Stomach (tissue), 9 donors: ENCODE data around the gene CD300LF. TPM values are rescaled to one million over a fixed set of nuclear protein-coding genes. Genes with fewer than 3 reads are reported as not detected.
A peak's percentile ranks its signal among the peaks of the same experiment; 100 is the strongest.

Source experiments
- DNase-seq, 2 donors: peaks; one replicate each; pipeline versions ENCODE4 v3.0.0 to v3.0.0-alpha.2; 2013 to 2019
- H3K27ac ChIP-seq, 5 donors: fragments of 200-600 bp in 4 of 5; sonication (generic) in 4 of 5; one replicate each; pipeline ENCODE4 v1.5.1; 2013 to 2019; ENCODE audit warnings: mild to moderate bottlenecking in 1 of 5, moderate library complexity in 1 of 5
- H3K27me3 ChIP-seq, 3 donors: fragments of 200-600 bp; sonication (generic); one replicate each; pipeline ENCODE4 v1.5.1; 2017 to 2019; ENCODE audit warnings: mixed run types in 1 of 3
- H3K36me3 ChIP-seq, 4 donors: fragments of 200-600 bp; sonication (generic); 1 replicate in 3 of 4; 2 replicates in 1 of 4; pipeline ENCODE4 v1.5.1; 2016 to 2019
- H3K4me1 ChIP-seq, 4 donors: fragments of 200-600 bp; sonication (generic); one replicate each; pipeline ENCODE4 v1.5.1; 2016 to 2019
- H3K4me3 ChIP-seq, 4 donors: fragments of 200-600 bp; sonication (generic) in 3 of 4; one replicate each; pipeline ENCODE4 v1.5.1; 2016 to 2019; ENCODE audit warnings: mild to moderate bottlenecking in 1 of 4
- H3K9me3 ChIP-seq, 4 donors: fragments of 200-600 bp; sonication (generic); one replicate each; pipeline ENCODE4 v1.5.1; 2016 to 2019
- CTCF ChIP-seq, 7 experiments: fragments of 450-650 bp in 4 of 7; fragments of 200-600 bp in 3 of 7; sonication (generic) in 3 of 7; IDR thresholded peaks; one replicate each; pipeline ENCODE4 v1.5.1; 2016 to 2019; ENCODE audit warnings: antibody characterized with exemption in 7 of 7, control low read depth in 2 of 7, mild to moderate bottlenecking in 1 of 7
- EP300 ChIP-seq: sonication (generic); formaldehyde crosslinking; IDR thresholded peaks from one replicate; pipeline ENCODE4 v1.6.1; 2017; ENCODE audit warnings: antibody characterized with exemption
- POLR2A ChIP-seq, 4 donors: fragments of 450-650 bp; IDR thresholded peaks; one replicate each; pipeline ENCODE4 v1.6.1; 2016; ENCODE audit warnings: antibody characterized with exemption in 4 of 4, control low read depth in 2 of 4, mild to moderate bottlenecking in 1 of 4, moderate library complexity in 1 of 4
- POLR2AphosphoS5 ChIP-seq, 3 donors: sonication (generic); formaldehyde crosslinking; IDR thresholded peaks; one replicate each; pipeline ENCODE4 v1.6.1; 2016; ENCODE audit warnings: antibody characterized with exemption in 3 of 3
- WGBS, 5 donors: extraction: QIAGEN DNeasy Blood & Tissue Kit in 3 of 5; methylation state at CpG; one replicate each; pipeline versions ENCODE4 v1.1.5 to v1.1.7; 2013 to 2018; 5-methylcytosine and 5-hydroxymethylcytosine counted together
- intact Hi-C: fragments of 100-400 bp; cut with DNase I; formaldehyde crosslinking; loops from one replicate; pipeline ENCODE4 v1.15.1; 2023; ENCODE audit warnings: low total_unique reads
- polyA plus RNA-seq, 3 donors: library from polyadenylated mRNA; stranded (reverse); fragments of 200-250 nt; gene quantifications; one replicate each; pipeline ENCODE4 v1.2.3, GENCODE V29; 2013
- total RNA-seq, 5 donors: library from RNA; depleted of rRNA; stranded (reverse); fragments of >200 nt; gene quantifications; one replicate each; pipeline versions ENCODE4 v1.1.0 to v1.2.3, GENCODE V29; 2014 to 2016
- donor health status: healthy with polysubstance abuse.
- donor health status: Bipolar disorder and iron deficiency.
- donor health status: healthy.

The CD300LF gene
- total and polyA plus RNA-seq, 8 donors: 0.75 to 3.9 (median 0.95) TPM; not detected in 5

GRCh38 chr17:74746376-74746775 is 33.7 kb upstream of the CD300LF start:
- intact Hi-C loops: no loop called here
- TF ChIP-seq POLR2AphosphoS5 (IDR thresholded peaks at IDR 0.05) (no peak), CTCF (IDR thresholded peaks at IDR 0.05) (no peak), POLR2A (IDR thresholded peaks at IDR 0.05) (no peak), EP300 (no peak)
- 65 to 81% (median 67%) methylated on average over 5 of the region's 5 CpGs for WGBS, 5 donors
- Histone ChIP-seq H3K36me3 (no peaks in the 10 kb centered on the region), H3K27ac (peak overlapping the region in 3 of 5 donors; percentile 91 to 94 (median 92)), H3K4me1 (peaks cover 30 to 85% (median 76%) of the 10 kb centered on the region in 4 donors), H3K4me3 (no peak overlapping the region), H3K27me3 (peaks cover 0 to 9% (median 0%) of the 10 kb centered on the region in 3 donors), H3K9me3 (no peaks in the 10 kb centered on the region)
- DNase-seq: peak in 1 of 2 donors; percentile 14

GRCh38 chr17:74745548-74746177 is 32.9 kb upstream of the CD300LF start:
- Histone ChIP-seq H3K4me1 (peaks cover 23 to 85% (median 69%) of the 10 kb centered on the region in 4 donors), H3K27ac (peak overlapping the region in 4 of 5 donors; percentile 11 to 91 (median 80)), H3K4me3 (no peak overlapping the region), H3K9me3 (no peaks in the 10 kb centered on the region), H3K27me3 (peaks cover 0 to 16% (median 0%) of the 10 kb centered on the region in 3 donors), H3K36me3 (no peaks in the 10 kb centered on the region)
- intact Hi-C loops: no loop called here
- 80 to 93% (median 93%) methylated on average over 8 of the region's 8 CpGs for WGBS, 5 donors
- peak in 1 of 2 donors; percentile 9 for DNase-seq
- no peak for TF ChIP-seq EP300
- TF ChIP-seq POLR2A (IDR thresholded peaks at IDR 0.05): no peak
- TF ChIP-seq CTCF (IDR thresholded peaks at IDR 0.05): no peak
- no peak for TF ChIP-seq POLR2AphosphoS5 (IDR thresholded peaks at IDR 0.05)

- TF ChIP-seq CTCF (IDR thresholded peaks at IDR 0.05): peak in 6 of 7 experiments; percentile 97 to 100 (median 100)
- TF ChIP-seq POLR2AphosphoS5 (IDR thresholded peaks at IDR 0.05): peak in 2 of 3 donors; percentile 56 to 88
- TF ChIP-seq EP300: no peak
These were observed 32.2 kb upstream of the CD300LF start for GRCh38 chr17:74744714-74745547.

GRCh38 chr17:74744349-74744713 is 31.6 kb upstream of the CD300LF start:
- TF ChIP-seq CTCF (IDR thresholded peaks at IDR 0.05) (no peak), EP300 (no peak), POLR2AphosphoS5 (IDR thresholded peaks at IDR 0.05) (no peak), POLR2A (IDR thresholded peaks at IDR 0.05) (no peak)
- H3K9me3 ChIP-seq: no peaks in the 10 kb centered on the region
- intact Hi-C loops: loop anchor here (5.0 kb wide), 1 partner anchor 118 kb away; no protein-coding TSS in a partner anchor
- no peak overlapping the region for H3K4me3 ChIP-seq
- H3K27me3 ChIP-seq: peaks cover 0 to 28% (median 8%) of the 10 kb centered on the region in 3 donors
- DNase-seq: no peak
- H3K27ac ChIP-seq: peak overlapping the region in 4 of 5 donors; percentile 74 to 82 (median 79)
- peaks cover 17 to 85% (median 57%) of the 10 kb centered on the region in 4 donors for H3K4me1 ChIP-seq
- WGBS, 5 donors: 20 to 53% (median 48%) methylated on average over 1 to 2 of the region's 2 CpGs
- H3K36me3 ChIP-seq: no peaks in the 10 kb centered on the region

More at GRCh38 chr17:74744714-74745547, 32.2 kb upstream of the CD300LF start:
- no peaks in the 10 kb centered on the region for H3K36me3 ChIP-seq
- H3K9me3 ChIP-seq: no peaks in the 10 kb centered on the region
- peak overlapping the region; percentile 24 to 29 (median 28) for H3K4me3 ChIP-seq
- H3K4me1 ChIP-seq: peaks cover 17 to 85% (median 62%) of the 10 kb centered on the region in 4 donors
- peak; percentile 89 to 96 for DNase-seq
- H3K27ac ChIP-seq: peak overlapping the region; percentile 11 to 82 (median 79)
- H3K27me3 ChIP-seq: peaks cover 0 to 22% (median 3%) of the 10 kb centered on the region in 3 donors
- WGBS, 5 donors: 20 to 55% (median 27%) methylated on average over 10 to 24 of the region's 24 CpGs
- intact Hi-C loops: loop anchor here (5.0 kb wide), 1 partner anchor 117 kb away; no protein-coding TSS in a partner anchor
